Midbrain (tissue), 1 donor: ENCODE measurements around the gene SLC39A11.

Experiments
- DNase-seq: peaks from one replicate; lab custom pipeline; 2025; lab: John Stamatoyannopoulos, UW

Gene SLC39A11

DNA sequence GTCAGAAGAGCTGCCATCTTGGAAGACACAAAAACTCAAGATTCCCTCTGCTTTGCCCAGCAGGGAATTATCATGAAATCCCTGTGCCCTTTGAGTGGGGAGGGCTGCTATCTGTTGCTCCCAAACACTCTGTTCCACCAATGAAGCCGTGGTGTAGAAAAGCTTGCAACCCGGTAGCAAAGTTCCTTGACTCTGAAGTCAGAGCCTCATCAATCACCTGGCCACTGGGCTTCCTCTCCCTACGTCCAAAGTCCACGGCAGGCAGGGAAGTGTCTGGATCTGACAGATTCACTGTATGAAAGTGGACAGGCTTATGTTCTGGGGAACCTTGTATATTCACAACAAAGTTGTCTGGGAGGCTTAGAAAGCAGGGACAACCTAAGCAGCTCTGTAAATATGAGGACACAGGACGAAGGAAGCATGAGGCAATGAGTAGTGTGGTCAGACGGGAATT, 343.3 kb downstream of the SLC39A11 start:
- DNase-seq: no peak

DNA sequence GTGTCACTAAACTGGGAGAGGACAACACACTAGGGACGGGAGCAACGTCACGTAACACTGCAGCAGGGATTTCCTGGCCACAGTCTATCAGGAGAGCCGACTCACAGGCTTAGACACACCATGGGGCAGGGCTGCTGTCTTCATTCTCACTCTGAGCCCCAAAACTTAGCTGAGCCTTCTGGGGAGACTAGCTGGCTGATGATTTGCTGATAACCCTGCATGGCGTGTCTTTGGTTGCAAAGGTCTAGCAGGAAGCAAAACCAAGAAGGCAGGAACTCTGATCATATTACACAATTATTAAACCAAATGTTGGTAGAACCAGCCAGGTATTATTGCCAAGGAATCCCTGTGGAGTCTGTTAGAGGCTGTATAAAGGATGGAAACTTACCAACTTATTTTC, 345.0 kb downstream of the SLC39A11 start:
- no peak for DNase-seq

DNA sequence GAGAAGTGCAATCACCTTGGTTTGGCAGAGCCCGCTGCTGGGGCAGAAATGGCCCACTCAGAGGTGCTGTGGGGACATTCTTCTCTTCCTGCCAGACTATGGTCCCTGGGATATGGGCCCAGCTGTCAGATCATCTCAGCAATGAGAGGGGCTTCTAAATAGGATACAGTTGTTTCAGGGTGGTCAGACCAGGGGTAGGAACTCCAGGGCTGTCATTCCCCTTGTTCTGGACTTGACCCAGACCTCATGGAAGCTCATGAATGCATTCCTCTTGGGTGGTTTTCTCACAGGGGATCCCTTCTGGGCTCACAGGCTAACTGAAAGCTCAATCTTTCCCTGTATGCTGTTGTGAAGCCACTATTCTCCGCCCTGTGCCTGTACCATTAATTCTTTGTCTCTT, 347.2 kb downstream of the SLC39A11 start:
- DNase-seq: no peak

DNA sequence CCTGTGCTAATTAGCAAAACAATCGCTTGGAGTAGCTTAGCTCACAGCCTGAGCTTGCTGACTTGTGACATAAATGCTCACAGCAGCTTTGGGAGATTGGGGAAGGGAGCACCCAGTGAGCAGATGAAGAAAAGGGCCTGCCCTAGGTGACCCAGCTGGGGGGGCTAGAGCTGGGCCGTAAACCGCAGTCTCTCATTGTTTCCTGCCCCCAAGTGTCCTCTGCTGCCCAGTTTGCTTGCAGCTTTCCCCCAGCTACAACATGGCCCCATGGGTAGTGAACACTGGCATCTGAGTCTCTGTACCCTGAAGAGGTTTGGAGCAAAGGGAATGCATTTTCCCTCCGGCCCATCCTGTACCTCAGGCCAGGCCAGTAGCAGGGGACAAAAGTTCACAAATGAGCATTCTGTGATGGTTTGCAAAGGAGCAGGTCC, 349.4 kb downstream of the SLC39A11 start:
- no peak for DNase-seq

DNA sequence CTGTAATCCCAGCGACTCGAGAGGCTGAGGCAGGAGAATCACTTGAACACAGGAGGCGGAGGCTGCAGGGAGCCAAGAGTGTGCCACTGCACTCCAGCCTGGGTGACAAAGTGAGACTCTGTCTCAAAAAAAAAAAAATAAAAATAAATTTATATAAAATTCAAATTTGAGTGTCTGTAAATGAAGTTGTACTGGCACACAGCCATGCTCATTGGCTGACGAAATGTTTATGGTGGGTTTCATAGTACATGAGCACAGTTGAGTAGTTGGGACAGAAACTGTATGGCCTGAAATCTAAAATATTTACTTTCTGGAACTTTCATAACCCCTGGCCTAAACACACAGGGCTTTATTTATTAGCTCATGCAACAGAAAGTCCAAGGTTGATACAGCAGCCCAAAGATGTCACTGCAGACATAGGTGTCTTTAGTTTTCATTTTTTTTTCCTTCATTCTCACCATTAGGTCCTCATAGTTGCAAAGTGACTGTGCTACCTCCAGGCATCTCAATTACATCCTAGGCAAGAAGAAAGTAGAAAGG, 355.3 kb downstream of the SLC39A11 start:
- no peak for DNase-seq

DNA sequence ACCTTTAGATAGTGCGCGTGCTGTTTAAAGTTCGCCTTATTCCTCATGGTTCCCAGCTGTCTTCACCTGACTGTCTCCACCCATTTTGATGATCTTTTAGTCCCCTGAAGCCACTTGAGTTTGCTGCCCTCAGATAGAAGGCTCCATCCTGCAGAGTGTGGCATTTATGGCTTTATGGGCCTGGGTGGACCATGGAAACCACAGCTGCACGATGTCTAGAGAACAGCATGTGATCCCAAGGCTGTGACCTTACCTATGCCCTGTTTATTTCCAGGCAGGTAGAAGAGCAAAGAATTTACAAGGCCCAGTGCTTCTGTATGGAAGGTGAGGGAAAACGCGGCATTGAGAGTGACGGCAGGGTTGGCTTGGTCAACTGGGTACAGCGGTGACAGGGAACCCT, 356.9 kb downstream of the SLC39A11 start:
- DNase-seq: no peak

DNA sequence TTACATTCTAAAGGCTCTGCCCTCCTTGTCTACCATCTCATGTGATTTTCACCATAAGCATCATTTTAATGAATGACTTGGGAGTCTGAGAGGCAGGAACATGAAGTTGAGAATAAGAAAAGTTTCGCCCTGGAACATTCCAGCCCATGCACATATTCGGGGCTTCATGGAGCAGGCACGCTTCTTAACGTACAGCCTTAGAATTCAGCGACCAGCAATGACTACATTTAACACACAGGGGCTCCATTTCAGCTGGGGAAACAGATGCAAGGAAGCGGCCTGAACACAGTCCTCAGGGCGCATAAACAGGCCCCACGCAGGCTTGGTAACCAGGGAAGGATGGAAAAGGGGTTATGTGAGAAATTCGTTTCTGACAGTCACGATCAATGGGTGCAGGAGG, 357.4 kb downstream of the SLC39A11 start:
- no peak for DNase-seq

DNA sequence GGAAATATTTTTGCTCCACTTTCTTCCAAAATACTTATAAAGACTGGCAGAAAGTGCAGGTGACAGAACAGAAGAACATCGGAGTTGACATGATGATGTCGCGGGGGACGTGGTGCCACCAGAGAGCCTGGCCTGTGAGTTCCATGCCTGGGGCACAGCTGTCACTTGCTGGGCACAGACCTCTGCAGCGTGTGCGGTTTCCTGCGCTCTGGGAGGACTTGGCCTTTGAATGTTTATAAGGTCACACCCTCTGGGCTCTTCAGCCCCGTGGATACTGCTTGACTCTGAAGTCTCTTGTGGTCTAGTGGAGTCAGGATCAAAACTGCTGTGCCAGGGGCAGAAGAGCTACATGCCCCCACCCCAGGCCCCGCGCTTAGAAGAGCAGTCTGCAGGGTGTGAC, 357.9 kb downstream of the SLC39A11 start:
- DNase-seq: no peak

DNA sequence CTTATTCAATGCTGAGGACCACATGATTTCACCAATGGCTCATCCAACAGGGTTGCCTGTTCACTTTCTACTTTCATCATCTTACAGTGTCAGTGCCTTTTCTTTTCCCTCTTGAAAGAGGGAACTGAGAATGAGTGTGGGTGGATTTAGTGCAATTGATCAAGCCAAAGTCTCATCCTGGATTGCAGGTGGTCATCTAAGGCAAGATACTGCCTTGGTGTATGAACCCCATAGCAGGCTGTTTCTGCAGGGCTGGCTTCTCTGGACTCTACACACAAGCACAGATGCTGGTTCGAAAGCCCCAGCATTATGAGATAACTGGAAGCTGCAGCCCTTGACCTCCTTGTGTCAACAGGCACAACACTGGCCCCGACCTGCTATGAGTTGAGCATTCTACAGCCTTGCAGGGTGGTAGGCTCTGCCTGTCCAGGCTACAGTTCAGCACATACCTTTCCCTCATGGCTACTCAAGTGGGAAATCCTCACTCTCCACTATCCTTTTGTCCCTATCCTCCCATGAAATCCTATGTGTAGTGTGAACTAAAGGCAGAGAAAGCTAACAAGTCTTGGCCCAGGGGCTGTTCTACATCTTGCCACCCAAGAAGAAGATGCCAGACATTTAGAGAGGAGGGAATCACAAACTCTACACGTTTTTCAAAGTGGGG, 358.7 kb downstream of the SLC39A11 start:
- DNase-seq: no peak

DNA sequence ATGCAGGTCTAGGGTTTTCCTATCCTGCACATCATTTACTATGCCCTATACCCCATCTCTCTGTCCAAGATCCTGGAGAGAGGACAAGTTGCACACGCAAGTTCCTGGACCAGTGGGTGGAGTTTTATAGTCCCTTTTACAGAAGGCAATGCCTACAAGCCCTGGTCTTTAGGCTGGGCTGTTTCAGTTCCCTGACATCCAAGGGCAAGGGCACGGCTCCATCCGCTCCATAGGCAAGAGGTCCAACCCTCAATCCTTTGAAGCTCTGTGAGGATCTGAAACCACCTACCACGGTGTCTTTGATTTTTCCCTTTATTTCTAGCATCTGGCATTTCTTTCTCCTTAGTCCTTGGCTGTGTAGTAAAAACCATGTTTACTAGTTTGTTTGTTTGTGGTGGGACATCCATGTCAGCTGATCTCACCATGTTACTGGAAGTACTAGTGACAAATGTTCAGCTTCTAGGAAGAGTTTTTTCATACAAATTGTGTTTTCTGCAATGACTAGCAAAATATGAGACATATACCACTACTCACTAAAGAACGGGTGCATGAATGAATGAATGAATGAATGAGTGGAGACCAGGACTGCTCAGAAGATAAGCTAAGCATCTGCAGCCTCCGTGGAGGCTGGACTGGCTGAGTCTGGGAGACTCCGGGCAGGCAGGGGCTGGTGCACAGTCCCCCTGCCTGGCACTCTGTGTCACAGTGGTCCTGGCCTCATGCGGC, 359.4 kb downstream of the SLC39A11 start:
- DNase-seq: no peak

DNA sequence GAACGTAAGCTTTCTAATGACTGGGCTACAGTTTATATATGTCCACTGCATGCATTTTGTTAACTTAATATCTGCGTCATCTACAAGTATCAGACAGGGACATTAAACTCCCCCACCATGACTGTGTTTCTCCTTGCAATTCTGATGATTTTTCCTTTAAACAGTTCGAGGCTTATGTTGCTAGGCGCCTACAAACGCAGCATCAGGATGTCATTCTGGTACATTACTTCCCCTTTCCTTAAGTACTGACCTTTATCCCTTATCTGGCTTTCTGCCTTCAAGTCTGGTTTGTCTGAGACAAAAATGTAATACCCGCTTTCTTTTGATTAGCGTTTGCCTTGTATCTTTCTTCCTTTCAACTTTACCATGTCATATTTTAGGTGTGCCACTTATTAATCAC, 362.4 kb downstream of the SLC39A11 start:
- DNase-seq: no peak

DNA sequence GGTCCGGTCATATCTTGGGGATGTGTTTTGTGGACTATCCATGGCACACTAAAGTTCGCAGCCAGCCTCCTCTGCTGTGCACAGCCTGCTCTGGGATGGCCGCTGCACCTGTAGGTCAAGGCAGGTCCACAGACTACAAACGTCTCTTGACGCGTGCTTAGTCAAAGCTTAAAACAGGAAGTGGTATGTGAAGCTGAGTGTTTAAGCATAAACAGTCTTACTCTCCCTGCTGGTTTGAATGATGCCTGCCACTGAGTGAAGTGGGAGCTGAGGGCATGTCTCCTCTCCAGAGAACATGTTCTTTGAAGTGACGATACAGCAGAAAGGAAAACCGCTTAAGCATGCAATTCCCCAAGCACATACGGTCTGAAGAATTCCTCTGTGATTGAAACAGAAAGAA, 365.6 kb downstream of the SLC39A11 start:
- DNase-seq: no peak

DNA sequence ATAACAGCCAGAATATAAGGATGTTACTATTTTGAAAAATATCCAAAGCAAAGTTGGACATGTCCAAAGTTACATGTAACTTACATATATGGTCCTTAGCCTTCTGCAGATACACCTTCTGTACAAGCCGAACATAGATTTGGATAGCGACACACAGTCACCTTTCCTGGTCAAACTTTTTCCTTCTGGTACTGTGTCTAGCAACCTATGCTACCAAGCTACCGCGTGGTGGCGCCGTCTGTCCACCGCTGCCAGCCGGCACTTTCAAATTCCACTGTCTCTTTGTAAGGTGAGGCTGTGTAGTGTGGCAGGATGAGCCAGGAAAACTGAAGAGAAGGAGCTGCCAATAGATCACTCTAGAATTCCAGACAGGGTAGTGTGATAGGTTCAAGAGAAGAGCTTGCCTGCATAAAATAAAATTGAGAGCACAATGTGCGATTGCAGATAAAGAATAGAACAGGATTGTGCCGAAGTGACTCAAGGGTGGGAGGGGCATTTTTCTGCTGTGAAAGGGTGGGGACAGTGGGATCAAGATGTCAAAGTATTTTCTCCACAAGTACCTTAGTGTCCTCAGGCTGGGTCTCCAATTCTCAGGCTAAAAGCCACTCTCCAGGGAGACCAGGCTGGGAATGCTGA, 366.9 kb downstream of the SLC39A11 start:
- peak; percentile 58 for DNase-seq

DNA sequence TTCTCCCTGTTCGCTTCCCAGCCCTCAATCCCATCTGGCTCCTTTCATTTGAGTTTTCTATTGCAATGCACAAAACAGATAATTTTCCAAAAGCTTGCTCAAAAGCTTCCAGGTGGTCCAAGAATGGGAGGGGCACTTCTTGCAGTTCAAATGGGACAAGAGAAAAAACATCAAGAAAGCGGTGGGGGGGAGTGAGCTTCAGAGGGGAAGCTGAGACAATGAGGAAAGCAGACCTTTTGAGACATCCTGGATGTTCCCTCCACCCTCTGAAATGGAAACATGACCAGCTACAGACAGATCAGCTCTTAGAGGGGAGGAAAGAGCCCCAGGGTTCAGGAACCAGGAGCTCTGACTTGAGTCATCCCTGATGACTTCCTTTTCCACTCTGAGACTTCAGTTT, 368.2 kb downstream of the SLC39A11 start:
- DNase-seq: no peak

DNA sequence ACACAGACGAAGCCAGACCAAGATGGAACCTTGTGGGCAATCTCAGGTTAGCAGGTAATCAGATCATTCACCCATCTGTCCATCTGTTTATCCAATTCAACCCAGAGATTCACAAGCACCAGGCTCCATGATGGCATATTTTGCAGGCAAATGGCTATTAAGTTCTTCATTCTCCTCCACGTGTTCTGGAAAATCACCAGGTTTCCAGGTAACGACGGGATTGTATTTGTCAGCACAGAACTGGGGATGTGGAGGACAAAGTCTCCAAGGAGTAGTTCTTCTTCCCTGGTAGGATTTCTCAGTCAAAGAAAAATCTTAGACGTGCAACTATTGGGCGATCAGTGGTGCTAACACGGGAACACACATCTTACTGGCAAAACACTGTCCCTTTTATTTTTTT, 368.8 kb downstream of the SLC39A11 start:
- DNase-seq: no peak

DNA sequence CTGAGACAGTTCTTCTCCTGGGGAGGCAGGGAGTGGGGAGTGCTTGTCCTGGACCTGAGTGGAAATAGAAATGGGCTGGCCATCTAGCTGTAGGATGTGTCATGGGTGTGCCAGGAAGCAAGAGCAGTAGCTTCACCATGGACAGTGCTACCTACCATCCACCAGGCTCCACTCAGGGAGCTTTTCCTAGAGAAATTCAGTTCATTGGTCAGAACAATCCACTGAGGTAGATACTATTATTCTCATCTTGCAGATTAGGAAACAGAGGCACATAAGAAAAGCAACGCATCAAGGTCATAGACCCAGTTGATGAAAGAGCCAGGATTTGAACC, 372.0 kb downstream of the SLC39A11 start:
- no peak for DNase-seq

DNA sequence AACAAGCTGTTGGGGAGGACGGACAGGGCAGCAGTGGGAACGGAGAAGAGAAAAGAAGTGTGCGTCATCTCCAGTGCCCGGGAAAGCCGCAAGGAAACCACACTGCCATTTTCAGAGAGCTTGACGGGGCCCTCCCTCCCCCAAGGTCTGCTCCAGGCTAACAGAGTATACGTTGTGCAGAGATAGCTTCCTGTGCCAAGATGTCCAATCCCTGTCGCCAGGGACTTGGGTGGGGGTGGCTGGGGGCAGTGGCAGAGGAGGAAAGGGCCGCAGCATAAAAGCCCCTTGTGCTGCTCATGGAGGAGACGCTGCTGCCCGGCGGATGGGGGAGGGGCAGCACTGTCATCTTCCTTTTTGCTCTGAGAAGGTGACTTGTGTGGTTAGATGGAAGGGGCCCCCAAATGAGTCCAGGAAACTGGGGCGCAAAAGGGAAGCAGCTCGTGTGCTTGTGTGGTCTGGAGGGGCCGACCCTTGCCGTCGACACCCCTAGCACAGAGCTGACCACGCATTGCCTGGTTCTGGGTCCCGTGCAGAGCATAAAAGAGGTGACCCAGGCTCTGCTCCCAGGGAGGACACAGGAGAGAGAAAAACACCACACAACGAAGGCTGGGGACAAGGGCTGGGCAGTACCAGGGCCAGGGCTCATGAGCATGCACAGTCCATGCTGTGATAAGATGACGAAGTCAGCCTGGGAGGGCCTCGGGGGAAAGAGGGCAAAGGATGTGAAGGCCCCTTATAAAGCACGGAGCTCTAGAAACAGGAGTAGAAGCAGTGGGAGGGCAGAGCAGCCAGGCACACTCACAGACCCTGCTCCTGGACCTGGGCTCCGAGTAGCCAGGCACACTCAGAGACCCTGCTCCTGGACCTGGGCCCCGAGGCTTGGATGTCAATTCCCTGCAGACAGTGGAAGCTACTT, 372.7 kb downstream of the SLC39A11 start:
- no peak for DNase-seq

DNA sequence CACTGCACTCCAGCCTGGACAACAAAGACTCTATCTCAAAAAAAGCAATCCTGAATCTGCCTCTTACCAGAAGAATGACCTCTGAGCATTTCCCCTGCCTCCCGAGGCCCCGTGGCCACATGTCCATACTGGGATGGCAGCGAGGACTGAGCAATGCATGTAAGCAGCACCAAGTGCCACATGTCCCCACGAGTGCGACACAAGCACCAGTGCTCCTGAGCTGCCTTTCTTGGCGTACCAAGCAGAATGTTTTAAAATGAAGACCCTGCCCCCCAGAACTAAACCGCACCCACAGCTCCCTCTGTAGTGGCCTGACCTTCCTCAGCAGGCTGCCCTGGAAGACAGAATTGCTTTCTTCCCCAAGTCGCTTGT, 373.3 kb downstream of the SLC39A11 start:
- no peak for DNase-seq

DNA sequence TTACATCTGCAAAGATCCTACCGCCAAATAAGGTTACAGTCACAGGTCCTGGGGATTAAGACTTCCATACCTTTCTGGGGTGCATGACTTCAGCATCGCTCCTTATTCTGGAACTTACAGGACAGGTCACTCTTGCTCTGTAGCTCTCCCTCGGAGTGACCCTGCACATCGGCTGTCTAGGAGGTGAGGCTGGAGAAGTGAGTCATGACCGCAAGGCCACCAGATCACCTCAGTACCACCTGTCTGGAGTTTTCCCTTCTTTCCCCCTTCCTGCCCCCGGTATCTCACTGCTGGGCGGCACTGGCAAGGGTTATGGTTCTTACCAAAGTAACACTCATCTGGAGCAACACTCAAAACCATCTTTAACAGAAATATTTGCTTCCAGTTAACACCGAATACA, 374.8 kb downstream of the SLC39A11 start:
- no peak for DNase-seq

DNA sequence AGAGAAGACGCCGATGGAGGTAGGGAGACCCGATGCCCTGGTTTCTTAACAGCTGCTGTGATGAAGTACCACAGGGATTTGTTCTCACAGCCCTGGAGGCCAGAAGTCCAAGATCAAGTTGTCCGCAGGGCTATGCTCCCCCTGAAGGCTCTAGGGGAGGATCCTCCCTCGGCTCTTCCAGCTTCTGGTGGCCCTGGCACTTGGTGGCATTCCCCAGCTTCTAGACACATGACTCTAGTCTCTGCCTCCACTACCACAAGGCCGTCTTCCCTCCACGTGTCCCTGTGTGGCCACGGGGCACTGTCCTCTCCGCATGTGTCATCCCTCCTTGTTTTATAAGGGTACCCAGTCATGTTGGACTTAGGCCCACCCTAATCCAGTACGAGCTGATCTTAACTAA, 375.2 kb downstream of the SLC39A11 start:
- no peak for DNase-seq

DNA sequence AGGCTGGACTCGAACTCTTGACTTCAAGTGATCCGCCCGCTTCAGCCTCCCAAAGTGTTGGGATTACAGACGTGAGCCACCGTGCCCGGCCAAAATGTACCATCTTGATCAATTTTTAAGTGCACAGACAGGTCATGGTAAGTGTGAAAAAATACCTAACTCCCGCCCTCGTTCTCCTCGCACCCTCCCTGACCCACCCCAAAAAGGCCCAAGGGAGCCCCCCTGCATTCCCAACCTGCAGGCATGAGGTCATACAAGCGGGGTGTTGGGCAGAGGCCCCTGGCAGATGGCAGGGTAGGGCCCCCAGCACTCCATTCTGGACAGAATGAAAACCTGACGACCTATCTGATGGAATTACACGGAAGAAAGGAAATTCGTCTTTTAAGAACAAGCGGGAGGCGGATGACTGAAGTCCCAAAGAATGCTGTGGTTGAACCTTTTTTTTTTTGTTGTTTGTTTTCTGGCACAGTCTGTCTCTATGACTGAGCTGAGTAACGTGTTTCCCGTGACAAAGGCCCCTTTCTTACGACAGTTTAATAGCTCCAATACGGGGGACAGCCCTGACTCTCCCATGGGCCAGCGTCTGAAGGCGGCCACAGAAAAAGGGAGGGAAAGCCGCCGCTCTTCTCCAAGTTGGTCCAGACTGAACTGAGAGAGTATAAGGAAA, 376.4 kb downstream of the SLC39A11 start:
- peak; percentile 33 for DNase-seq
